ENCODE data around the gene GATAD2A.

Gene GATAD2A

DNA sequence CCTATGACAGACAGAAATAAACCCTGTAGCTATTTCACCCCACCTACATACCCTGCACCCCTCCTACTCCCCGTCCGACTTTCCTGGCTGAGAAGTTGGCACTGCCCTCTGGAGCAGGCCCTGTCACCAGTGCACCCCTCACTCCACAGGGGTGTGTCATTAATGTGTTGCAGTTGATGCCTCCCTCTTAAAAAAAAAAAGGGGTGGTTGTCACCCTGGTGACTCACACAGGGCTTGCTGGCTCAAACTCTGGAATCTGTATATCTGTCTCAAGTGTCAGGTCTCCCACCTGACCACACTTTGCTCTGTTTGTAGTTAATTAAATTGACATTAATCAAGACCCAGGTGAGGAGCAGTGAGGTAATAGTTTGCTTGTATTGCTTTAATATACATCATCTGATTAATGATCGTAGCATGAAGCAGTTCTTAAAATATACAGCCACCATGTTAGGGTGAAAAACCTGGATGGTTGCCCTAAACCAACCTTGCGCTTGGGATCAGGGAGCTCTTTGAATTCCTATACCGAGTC is 2.0 kb upstream of the GATAD2A start:
- TF ChIP-seq ZNF274 (IDR thresholded peaks at IDR 0.05; ENCODE audit: low read depth, low read length): no peak
- no peak overlapping the region for H3K4me3 ChIP-seq (ENCODE audit: low read length)

DNA sequence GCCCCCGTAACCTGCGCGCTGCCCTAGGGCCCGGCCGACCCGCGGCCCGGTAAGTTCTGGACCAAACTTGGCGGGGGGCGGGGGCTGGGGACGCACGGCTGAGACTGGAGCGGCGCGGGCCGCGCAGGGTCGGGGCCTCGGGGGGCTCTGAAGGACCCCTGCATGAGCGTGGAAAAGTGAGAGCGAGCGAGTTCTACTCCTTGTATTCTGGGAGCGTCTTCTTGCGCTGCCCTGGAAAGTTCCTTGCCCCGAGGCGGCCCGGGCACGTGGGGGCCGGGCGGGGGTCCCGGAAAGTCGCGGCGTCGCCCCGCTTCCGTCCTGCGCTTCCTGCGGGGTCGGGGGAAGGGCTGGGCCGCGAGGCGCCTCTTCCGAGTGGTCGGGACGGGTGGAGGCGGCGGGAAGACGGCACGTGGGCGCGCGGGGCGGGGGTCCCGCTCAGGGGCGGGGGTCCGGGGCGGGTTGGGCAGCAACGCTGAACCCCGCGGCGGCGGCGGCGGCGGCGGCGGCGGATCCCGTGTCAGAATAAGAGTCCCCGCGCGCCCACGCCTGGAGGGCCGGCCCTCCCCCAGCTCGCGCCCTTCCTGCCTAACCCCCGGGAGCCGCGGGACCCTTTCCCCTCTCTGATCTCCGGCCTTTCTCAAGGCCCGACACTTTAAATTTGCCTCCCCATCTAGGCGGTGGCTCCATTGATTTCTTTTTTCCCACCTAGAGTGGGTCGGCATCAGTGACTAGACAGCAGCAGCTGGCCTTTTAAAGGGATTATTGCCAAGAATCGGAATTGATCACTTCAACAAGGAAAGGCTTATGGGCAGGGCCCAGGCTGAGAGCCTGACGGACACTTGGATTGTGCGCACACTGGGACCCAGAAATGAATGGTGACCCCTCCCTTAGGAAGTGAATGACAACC is 749 bp downstream of the GATAD2A start:
- TF ChIP-seq ZNF274 (IDR thresholded peaks at IDR 0.05; ENCODE audit: low read depth, low read length): no peak

DNA sequence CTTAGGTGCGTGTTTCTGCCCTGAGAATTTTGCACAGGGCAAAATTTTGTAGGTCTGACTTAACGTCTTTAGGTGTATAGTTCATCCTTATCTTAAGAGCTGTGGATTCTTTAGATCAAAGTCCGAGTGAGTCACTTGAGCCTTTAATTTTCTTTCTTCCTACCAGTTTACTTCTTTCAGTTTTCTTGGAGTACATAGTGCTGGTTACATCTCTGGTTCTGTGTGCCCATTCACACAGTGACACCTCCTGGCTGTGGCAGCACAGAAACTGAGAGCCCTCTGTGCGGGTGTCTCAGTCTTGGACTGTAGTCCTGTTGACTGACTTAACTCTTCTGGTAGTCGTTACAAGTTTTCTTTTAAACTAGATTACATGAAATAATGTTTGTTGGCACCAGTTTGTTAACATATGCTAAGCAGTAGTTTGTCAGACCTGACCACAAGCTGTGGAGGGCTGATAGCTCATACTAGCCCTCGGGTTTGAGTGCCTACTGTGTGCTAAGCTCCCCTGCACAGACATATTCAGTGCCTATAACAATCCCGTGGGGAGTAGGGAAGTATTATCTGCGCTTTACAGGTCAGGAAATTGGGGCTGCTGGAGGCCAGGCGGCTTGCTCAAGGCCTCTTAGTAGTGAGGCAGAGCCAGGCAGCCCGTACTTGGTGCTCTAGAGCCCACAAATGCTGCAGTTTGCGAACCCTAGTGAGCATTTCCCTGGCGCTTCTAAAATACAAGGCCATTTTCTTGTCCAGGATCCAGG is 1.6 kb downstream of the GATAD2A start:
- H3K4me3 ChIP-seq (ENCODE audit: low read length): peak overlapping the region; percentile 81
- TF ChIP-seq ZNF274 (IDR thresholded peaks at IDR 0.05; ENCODE audit: low read depth, low read length): no peak

More for the DNA sequence above, 749 bp downstream of the GATAD2A start:
- H3K4me3 ChIP-seq (ENCODE audit: low read length): peak overlapping the region; percentile 81

DNA sequence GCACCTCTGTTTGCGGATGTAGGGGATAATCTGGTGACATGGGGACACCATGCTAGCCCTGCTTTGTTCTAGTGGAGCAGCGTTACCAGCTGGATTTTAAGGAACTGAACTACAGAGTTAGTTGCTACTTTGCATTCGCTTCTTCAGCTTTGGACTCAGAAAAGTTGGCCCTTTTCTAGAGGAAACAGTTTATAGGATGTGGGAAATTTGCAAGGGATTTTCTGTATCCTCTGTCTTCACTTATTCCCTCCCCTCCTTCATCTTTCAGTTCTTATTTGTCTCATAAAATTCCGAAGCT is 2.1 kb downstream of the GATAD2A start:
- H3K4me3 ChIP-seq (ENCODE audit: low read length): no peak overlapping the region; the same call in 1 of the 2 replicates
- TF ChIP-seq ZNF274 (IDR thresholded peaks at IDR 0.05; ENCODE audit: low read depth, low read length): no peak

DNA sequence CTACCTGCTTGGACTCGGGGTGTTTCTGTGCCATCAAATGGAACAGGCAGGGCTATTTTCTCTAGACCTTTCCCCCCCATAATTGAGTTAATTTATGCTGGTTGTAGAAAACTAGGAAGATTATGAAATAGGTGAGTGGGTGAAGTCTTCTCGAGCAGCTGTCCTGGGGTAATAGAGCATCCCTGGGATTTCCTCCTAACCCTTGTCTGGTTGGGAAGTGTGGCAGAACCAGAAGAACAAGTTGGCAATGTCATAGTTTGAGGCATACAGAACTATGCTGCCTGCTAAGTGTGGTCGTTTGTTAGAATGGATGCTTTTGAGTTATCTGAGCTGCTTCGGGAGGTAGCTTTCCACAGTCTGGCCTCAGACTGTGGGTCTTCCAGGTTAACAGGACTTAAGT is 3.7 kb downstream of the GATAD2A start:
- H3K4me3 ChIP-seq (ENCODE audit: low read length): no peak overlapping the region
- no peak for TF ChIP-seq ZNF274 (IDR thresholded peaks at IDR 0.05; ENCODE audit: low read depth, low read length)

DNA sequence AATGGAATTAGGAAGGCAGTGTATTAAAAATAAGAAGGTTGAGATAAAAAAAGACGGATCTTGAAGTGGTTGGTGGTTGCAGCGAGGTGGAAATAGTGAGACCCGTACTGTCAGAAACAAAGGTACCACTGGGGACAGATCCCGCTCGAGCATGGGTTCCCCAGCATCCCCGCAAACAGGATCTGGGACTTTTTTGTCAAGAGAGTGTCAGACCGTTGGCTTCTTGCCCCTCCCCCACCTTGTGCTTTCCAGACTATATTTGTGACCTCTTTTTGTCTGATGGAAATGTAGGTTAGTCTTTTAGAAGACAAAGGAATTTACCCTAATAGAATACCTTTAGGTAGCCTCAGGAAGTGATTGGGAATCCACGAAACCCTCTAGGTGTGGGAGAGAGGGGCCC is 4.2 kb downstream of the GATAD2A start:
- H3K4me3 ChIP-seq (ENCODE audit: low read length): no peak overlapping the region
- TF ChIP-seq ZNF274 (IDR thresholded peaks at IDR 0.05; ENCODE audit: low read depth, low read length): no peak

DNA sequence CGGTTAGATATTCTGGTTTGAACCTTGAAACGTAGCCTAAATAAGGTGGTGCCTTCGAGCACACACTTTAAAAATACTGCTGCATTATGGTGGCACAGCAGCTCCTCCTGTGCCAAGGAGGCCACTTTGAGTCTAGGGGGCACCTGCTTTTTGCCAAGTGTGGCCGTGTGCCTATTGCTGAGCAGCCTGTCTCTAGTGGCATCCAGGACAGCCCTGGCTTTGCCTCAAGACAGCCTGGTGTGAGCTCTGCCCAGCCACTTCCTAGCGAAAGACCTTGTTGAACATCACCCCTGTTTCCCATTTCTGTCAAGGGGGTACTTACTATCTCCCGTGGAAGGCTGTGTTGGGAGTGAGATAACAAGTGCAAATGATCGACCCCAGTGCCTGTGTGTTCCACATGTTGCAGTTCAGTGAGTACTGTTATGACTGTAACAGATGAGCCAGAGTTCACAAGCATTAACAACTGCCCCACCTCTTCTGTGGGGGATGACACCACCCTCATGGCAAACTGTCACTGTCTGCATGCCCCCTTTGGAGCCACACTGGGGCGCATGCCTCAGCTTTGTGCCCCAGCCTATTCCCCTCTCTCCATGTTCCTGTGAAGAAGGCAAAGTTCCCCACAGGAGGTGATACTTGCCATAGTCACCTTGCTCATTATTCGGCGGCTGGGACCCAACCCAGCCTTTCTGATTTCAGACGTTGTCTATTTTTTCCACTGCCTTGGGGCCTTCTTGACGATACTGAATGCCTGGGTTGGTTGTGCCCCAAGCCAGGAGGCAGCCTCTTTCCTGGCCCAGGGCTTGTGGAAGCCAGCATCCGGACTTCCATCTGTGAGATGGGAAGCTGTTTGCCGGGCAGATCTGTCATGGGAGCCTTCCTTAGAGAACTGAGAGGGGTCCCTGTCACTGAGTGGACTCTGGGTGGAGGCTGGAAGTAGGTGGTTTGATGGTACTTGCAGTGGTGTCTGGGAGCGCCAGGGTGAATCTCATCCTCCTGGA is 5.4 kb downstream of the GATAD2A start:
- H3K4me3 ChIP-seq (ENCODE audit: low read length): no peak overlapping the region
- TF ChIP-seq ZNF274 (IDR thresholded peaks at IDR 0.05; ENCODE audit: low read depth, low read length): no peak

DNA sequence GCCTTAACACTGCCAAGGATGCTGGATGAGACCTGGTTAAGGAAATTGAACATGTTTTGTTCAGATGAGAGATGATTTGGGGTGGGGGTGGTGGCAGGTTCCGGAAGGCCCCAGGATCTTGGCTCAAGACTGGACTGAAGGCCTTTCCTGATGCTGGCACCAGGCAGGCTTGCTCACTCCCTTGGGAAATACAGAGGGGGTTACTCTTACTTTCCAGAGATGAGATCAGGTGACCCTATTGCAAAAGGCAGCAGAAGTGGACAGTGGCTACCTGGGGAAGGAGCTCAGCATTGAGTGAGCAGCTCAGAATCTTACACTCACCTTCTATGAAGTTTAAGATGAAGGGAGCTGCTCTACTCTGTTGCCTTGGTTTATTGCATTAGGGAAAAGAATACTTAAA is 10.8 kb downstream of the GATAD2A start:
- TF ChIP-seq ZNF274 (IDR thresholded peaks at IDR 0.05; ENCODE audit: low read depth, low read length): no peak
- no peak overlapping the region for H3K4me3 ChIP-seq (ENCODE audit: low read length)

DNA sequence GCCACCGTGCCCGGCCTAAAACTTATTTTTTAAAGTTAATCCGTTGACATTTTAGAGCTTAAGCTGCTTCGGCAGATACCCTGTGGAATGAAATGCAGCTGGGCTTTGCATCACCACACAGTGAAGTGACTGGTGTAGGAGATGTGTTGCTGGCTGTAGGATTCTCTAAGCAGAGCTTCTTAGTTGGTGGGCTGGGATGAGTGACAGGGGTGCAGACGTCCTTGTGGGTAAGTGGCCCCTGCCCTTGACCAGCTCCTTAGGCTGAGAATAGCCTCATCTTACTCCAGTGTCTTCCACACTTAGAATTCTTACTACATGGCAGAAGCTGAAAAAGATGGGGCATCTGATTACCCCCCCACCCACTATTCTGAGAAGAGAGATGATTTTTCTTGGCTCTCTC is 11.6 kb downstream of the GATAD2A start:
- H3K4me3 ChIP-seq (ENCODE audit: low read length): no peak overlapping the region
- no peak for TF ChIP-seq ZNF274 (IDR thresholded peaks at IDR 0.05; ENCODE audit: low read depth, low read length)

DNA sequence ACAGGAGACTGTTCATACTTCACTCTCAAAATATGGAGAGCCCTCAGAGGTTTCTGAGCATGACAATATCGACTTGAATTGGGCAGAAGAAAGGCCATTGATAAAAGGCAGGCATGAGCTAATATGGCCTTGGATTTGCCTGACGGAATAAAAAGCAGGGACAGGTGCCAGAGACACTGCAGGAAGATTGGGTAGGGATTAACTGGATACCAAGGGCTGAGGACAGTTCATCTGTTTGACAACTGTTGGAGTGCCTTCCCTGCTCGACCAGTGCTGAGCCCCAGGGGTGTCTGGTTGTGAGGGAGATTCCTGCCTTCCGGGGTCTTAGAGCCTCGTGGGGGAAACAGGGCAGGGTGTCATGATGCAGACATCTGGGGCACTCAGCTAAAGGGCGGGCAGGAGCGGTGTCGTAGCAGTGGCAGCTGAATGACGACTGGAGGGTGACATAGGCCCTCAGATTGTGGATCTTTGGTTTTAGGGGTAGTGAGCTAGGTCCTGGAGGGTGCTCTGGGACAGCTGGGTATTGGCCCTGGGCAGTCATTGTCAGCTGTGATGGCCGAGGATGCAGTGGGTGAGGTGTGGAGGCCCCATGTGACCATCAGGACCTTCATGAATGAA is 12.3 kb downstream of the GATAD2A start:
- no peak overlapping the region for H3K4me3 ChIP-seq (ENCODE audit: low read length)
- TF ChIP-seq ZNF274 (IDR thresholded peaks at IDR 0.05; ENCODE audit: low read depth, low read length): no peak

DNA sequence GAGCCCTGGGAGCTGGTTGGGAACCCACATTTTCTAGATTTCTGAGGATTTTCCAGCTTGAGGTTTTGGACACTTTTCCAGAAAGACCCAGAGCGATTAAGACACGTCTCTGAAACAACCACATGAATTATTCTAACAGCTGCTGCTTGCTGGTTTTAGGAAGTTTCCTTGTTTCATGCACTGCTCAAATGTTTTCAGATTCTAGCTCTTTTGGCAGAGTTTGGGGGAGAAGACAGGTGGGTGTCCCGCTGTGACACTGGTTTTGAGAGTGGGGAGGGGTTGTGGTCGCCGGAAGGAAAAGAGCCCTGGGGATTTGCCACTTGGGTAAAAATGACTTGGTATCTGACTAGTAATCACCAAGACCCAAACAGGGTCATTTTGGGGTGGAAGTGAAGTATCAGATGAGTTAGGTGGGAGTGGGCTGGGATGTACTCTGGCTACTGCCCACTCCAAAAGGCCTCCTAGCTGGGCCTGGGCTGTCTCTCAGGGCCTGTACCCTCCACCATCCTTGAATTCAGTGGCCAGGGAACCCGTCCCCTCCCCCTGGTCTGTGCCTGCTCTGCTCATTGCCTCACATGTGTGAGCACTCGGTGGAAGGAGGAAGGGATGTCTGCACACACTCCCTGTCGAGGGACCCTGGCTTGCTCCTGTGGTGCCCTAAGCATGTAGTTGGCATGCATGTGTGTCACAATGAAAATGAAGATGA is 13.2 kb downstream of the GATAD2A start:
- H3K4me3 ChIP-seq (ENCODE audit: low read length): no peak overlapping the region
- no peak for TF ChIP-seq ZNF274 (IDR thresholded peaks at IDR 0.05; ENCODE audit: low read depth, low read length)

DNA sequence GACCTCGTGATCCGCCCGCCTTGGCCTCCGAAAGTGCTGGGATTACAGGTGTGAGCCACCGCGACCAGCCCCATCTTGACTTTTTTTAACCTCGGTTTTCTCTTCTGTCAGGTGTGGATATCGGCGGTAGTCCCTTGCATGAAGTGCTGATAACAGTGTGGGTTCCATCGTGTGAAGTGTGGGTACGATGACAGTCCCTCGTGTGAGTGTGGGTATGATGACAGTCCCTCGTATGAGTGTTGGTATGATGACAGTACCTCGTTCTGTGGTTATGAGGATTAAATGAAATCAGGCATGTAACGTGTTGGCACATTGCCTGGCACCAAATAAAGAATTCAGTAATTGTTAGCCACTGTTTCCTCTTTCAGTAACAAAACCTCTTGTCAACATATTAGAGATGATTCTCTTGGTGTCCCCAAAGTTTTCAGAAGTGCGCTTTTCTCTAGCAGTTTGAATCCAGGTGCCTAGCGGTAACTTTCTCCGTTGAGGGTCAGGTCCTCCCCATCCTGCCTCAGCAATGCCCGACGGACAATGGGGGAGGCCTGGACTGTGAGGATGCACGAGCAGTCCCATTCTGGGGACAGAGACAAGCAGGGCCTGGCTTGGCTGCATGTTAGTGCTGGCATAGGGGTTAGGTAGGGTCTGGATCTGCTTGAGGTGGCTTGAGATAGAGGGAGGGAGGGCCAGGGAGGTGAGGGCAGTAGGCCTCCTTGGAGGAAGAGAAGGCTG is 15.3 kb downstream of the GATAD2A start:
- no peak for TF ChIP-seq ZNF274 (IDR thresholded peaks at IDR 0.05; ENCODE audit: low read depth, low read length)
- H3K4me3 ChIP-seq (ENCODE audit: low read length): no peak overlapping the region
